H1 (cell line): Measurements from ENCODE around the gene UBE2L6. TPM values are rescaled to one million over a fixed set of nuclear protein-coding genes. Genes with fewer than 3 reads are reported as not detected.

Experiments used
- ASH2L ChIP-seq: fragments of 200-600, 300-600 bp; sonication (generic); IDR thresholded peaks from one replicate; pipeline ENCODE4 v1.7.1; 2017; ENCODE audit warnings: low read length
- BACH1 ChIP-seq: IDR thresholded peaks from 2 replicates; pipeline ENCODE4 v1.6.1; 2012; ENCODE audit warnings: low read length, improper control_type of control experiment
- BCL11A ChIP-seq, 2 experiments: IDR thresholded peaks; one replicate each; pipeline ENCODE4 v1.6.1; 2011; ENCODE audit warnings: low read depth in 2 of 2, low read length in 2 of 2, mild to moderate bottlenecking in 2 of 2
- CBX5 ChIP-seq: fragments of 300-800, 300-1000 bp; sonication (generic); IDR thresholded peaks from 2 replicates; pipeline ENCODE4 v1.7.1; 2016; ENCODE audit warnings: antibody characterized with exemption, low read length, low read depth
- CBX8 ChIP-seq: fragments of 300-800, 300-1000 bp; sonication (generic); IDR thresholded peaks from 2 replicates; pipeline ENCODE4 v1.7.1; 2016; ENCODE audit warnings: low read depth, low read length, borderline replicate concordance
- CEBPB ChIP-seq: IDR thresholded peaks from 2 replicates; pipeline ENCODE4 v1.6.1; 2012; ENCODE audit warnings: low read depth, low read length
- CREB1 ChIP-seq: IDR thresholded peaks from 2 replicates; pipeline ENCODE4 v1.6.1; 2012; ENCODE audit warnings: inconsistent platforms
- CTBP2 ChIP-seq: IDR thresholded peaks from 2 replicates; pipeline ENCODE4 v1.7.0; 2011; ENCODE audit warnings: borderline replicate concordance, mild to moderate bottlenecking, moderate library complexity, mixed read lengths, low read length; ENCODE audit not compliant: insufficient read depth, insufficient read length
- E2F6 ChIP-seq: IDR thresholded peaks from 2 replicates; pipeline ENCODE4 v1.6.1; 2012; ENCODE audit warnings: inconsistent platforms
- EZH2 ChIP-seq: fragments of 200-600 bp; sonication (generic); IDR thresholded peaks from 2 replicates; pipeline ENCODE4 v1.7.1; 2012; ENCODE audit warnings: low read depth, mild to moderate bottlenecking, moderate library complexity, low read length, inconsistent platforms; ENCODE audit not compliant: severe bottlenecking
- GTF2F1 ChIP-seq: IDR thresholded peaks from 2 replicates; pipeline ENCODE4 v1.6.1; 2012; ENCODE audit warnings: low read depth, low read length, improper control_type of control experiment, borderline replicate concordance
- HDAC6 ChIP-seq: IDR thresholded peaks from one replicate; pipeline ENCODE4 v1.7.1; 2012; ENCODE audit warnings: low read depth, mild to moderate bottlenecking, inconsistent platforms, low read length, moderate library complexity
- KDM1A ChIP-seq: fragments of 200-600, 300-600 bp; sonication (generic); IDR thresholded peaks from 2 replicates; pipeline ENCODE4 v1.7.1; 2016; ENCODE audit warnings: mild to moderate bottlenecking, low read length, borderline replicate concordance
- NRF1 ChIP-seq: IDR thresholded peaks from 2 replicates; pipeline ENCODE4 v1.6.1; 2011; ENCODE audit warnings: mild to moderate bottlenecking, low read depth, low read length, improper control_type of control experiment
- RAD21 ChIP-seq, 2 experiments: IDR thresholded peaks in 1 of 2; conservative IDR thresholded peaks in 1 of 2; 2 replicates each; pipeline ENCODE4 v1.6.1; 2011; ENCODE audit warnings: low read depth in 2 of 2, low read length in 2 of 2, improper control_type of control experiment in 1 of 2, inconsistent platforms in 1 of 2, mild to moderate bottlenecking in 1 of 2, moderate library complexity in 1 of 2
- RNF2 ChIP-seq: fragments of 200-900, 300-1000 bp; sonication (generic); IDR thresholded peaks from 2 replicates; pipeline ENCODE4 v1.7.1; 2016; ENCODE audit warnings: borderline replicate concordance, low read depth, mild to moderate bottlenecking, antibody characterized with exemption, low read length; ENCODE audit not compliant: poor library complexity, severe bottlenecking; ENCODE audit errors: missing control alignments
- SAP30 ChIP-seq: fragments of 300-600 bp; sonication (generic); IDR thresholded peaks from 2 replicates; pipeline ENCODE4 v1.7.1; 2012; ENCODE audit warnings: low read length, moderate library complexity, mild to moderate bottlenecking, inconsistent platforms; ENCODE audit not compliant: insufficient read depth, insufficient replicate concordance
- SIRT6 ChIP-seq: IDR thresholded peaks from one replicate; pipeline ENCODE4 v1.7.1; 2012; ENCODE audit warnings: low read length, inconsistent platforms
- SP4 ChIP-seq: IDR thresholded peaks from 2 replicates; pipeline ENCODE4 v1.6.1; 2012; ENCODE audit warnings: low read length, inconsistent platforms
- SUZ12 ChIP-seq: fragments of 200-600 bp; sonication (generic); IDR thresholded peaks from 2 replicates; pipeline ENCODE4 v1.6.1; 2012; ENCODE audit warnings: mild to moderate bottlenecking, inconsistent platforms, low read length, moderate library complexity, mixed read lengths
- TBP ChIP-seq: IDR thresholded peaks from 2 replicates; pipeline ENCODE4 v1.6.1; 2011; ENCODE audit warnings: low read depth, low read length, improper control_type of control experiment
- TEAD4 ChIP-seq: IDR thresholded peaks from 2 replicates; pipeline ENCODE4 v1.6.1; 2012; ENCODE audit warnings: low read depth, low read length, inconsistent platforms, mixed read lengths
- ZNF274 ChIP-seq: IDR thresholded peaks from 2 replicates; pipeline ENCODE4 v1.7.0; 2012; ENCODE audit warnings: low read length, borderline replicate concordance; ENCODE audit errors: extremely low read depth
- polyA plus RNA-seq, 7 experiments: library from polyadenylated mRNA; depleted of rRNA in 3 of 7; stranded (reverse) in 5 of 7; unstranded in 2 of 7; fragments of >200 nt in 5 of 7; fragments of 200-250 nt in 2 of 7; gene quantifications; 1 replicate in 5 of 7; 2 replicates in 1 of 7; 4 replicates in 1 of 7; pipeline versions ENCODE4 v1.2.1 to v1.2.3, GENCODE V29; 2011 to 2013; ENCODE audit warnings: missing spikeins in 2 of 7, mixed read lengths in 2 of 7
- total RNA-seq: library from RNA; stranded (reverse); fragmentation: NEBNext Ultra II Directional; extraction: Animal tissue kit (Norgen Biotek cat#: 25700); gene quantifications from 2 replicates; pipeline ENCODE4 v1.2.1, GENCODE V29; 2021

UBE2L6 gene
- total and polyA plus RNA-seq, 2 of the 8 experiments (the other 6 are each of a cell fraction or from before 2014, with no cell fraction given) = 67.8 to 89.2 TPM

GRCh38 chr11:57530596-57531507 is 36.6 kb downstream of the UBE2L6 start, which contains the start of gene TIMM10 (continued):
- TF ChIP-seq ZNF274 = no peak
- TF ChIP-seq TBP = peak; percentile 66
- TF ChIP-seq SUZ12 = no peak
- TF ChIP-seq BCL11A (IDR thresholded peaks at IDR 0.05; ENCODE audit: low read depth in 2 of 2, low read length in 2 of 2) = no peak
- no peak for TF ChIP-seq NRF1
- TF ChIP-seq RNF2 = no peak
- TF ChIP-seq E2F6 = peak; percentile 73
- peak; percentile 5 for TF ChIP-seq SAP30
- TF ChIP-seq TEAD4 = peak; percentile 53; the same call in 1 of the 2 replicates
- TF ChIP-seq BACH1 = peak; percentile 45
- TF ChIP-seq HDAC6 = no peak
- peak in 1 of 2 experiments; percentile 13; a peak in 1 of 4 replicates for TF ChIP-seq RAD21 (IDR thresholded peaks at IDR 0.05 in 1 of 2, conservative IDR thresholded peaks at IDR 0.05 in 1 of 2; ENCODE audit: low read depth in 2 of 2, low read length in 2 of 2)
- TF ChIP-seq KDM1A = no peak
- no peak for TF ChIP-seq CTBP2
- TF ChIP-seq SP4 = peak; percentile 83; the same call in 1 of the 2 replicates
- TF ChIP-seq CREB1 = peak; percentile 27; the same call in 1 of the 2 replicates
- TF ChIP-seq CBX8 = no peak
- TF ChIP-seq CEBPB = no peak
- TF ChIP-seq SIRT6 = no peak
- peak; percentile 79 for TF ChIP-seq ASH2L
- TF ChIP-seq GTF2F1 = no peak
- no peak for TF ChIP-seq CBX5
- no peak for TF ChIP-seq EZH2
